Ovary (tissue), 9 donors: ENCODE results near the gene ATAD3C. TPM values are rescaled to one million over a fixed set of nuclear protein-coding genes. Genes with fewer than 3 reads are reported as not detected.

ENCODE experiments used
- DNase-seq, 5 donors: peaks; one replicate each; pipeline ENCODE4 v3.0.0-alpha.2; 2019 to 2020
- H3K27ac ChIP-seq, 2 donors: fragments of 200-600 bp; one replicate each; pipeline versions ENCODE4 v1.5.1 to v1.8.0; 2019 to 2022
- H3K27me3 ChIP-seq: fragments of 200-600 bp; one replicate; pipeline ENCODE4 v1.8.0; 2022
- H3K36me3 ChIP-seq: fragments of 200-600 bp; sonication (generic); one replicate; pipeline ENCODE4 v1.5.1; 2019
- H3K4me1 ChIP-seq: one replicate; pipeline ENCODE4 v1.8.1; 2013; ENCODE audit warnings: mild to moderate bottlenecking, moderate library complexity; ENCODE audit not compliant: insufficient read depth
- H3K4me3 ChIP-seq: fragments of 200-600 bp; sonication (generic); one replicate; pipeline ENCODE4 v1.5.1; 2017
- H3K9me3 ChIP-seq, 2 donors: fragments of 200-600 bp in 1 of 2; sonication (generic) in 1 of 2; one replicate each; pipeline versions ENCODE4 v1.5.1 to v1.8.1; 2013 to 2019; ENCODE audit warnings: mild to moderate bottlenecking in 1 of 2, moderate library complexity in 1 of 2
- CTCF ChIP-seq, 3 donors: fragments of 450-650 bp in 2 of 3; fragments of 200-600 bp in 1 of 3; IDR thresholded peaks; one replicate each; pipeline versions ENCODE4 v1.5.1 to v1.8.0; 2016 to 2022; ENCODE audit warnings: antibody characterized with exemption in 3 of 3, mild to moderate bottlenecking in 1 of 3
- EP300 ChIP-seq: sonication (generic); formaldehyde crosslinking; IDR thresholded peaks from one replicate; pipeline ENCODE4 v1.6.1; 2017; ENCODE audit warnings: antibody characterized with exemption
- POLR2A ChIP-seq: fragments of 450-650 bp; IDR thresholded peaks from one replicate; pipeline ENCODE4 v1.6.1; 2017; ENCODE audit warnings: antibody characterized with exemption, mild to moderate bottlenecking, moderate library complexity
- WGBS, 3 donors: extraction: QIAGEN DNeasy Blood & Tissue Kit in 1 of 3; methylation state at CpG; one replicate each; pipeline versions ENCODE4 v1.1.5 to v1.1.7; 2013 to 2017; 5-methylcytosine and 5-hydroxymethylcytosine counted together
- intact Hi-C, 4 donors: fragments of 100-400 bp; cut with DNase I; formaldehyde crosslinking; loops; one replicate each; pipeline versions ENCODE4 v1.11.0 to v1.15.1; 2022 to 2023
- polyA plus RNA-seq, 2 donors: library from polyadenylated mRNA; stranded (reverse); fragments of 200-250 nt in 1 of 2; fragments of 350-450 nt in 1 of 2; fragmentation: Illumina TruSeq in 1 of 2; extraction: RNeasy Lipid Tissue Mini Kit (QIAGEN cat#74804) in 1 of 2; gene quantifications; one replicate each; pipeline ENCODE4 v1.2.3, GENCODE V29; 2013 to 2014
- total RNA-seq, 7 donors: library from RNA; depleted of rRNA in 2 of 7; stranded (reverse); fragments of >200 nt in 2 of 7; fragmentation: NEBNext Ultra II Directional in 3 of 7; extraction: Animal tissue kit (Norgen Biotek cat#: 25700) in 3 of 7; gene quantifications; one replicate each; pipeline versions ENCODE4 v1.1.0 to v1.2.4, GENCODE V29; 2016 to 2023
- donor health status: DM: no; HTN: no; CAD: no; lungs with moderate emphysema.
- donor health status: DM: no; HTN: no; CAD: no.
- donor health status: Bipolar disorder and iron deficiency.
- donor health status: DM: yes; HTN: yes; CAD: no.
- donor health status: DM: no; HTN: no; CAD: no.
- donor health status: DM: yes; HTN: yes; CAD: no.

Gene ATAD3C
- total and polyA plus RNA-seq, 9 donors, result 0.53 to 5.3 (median 3.6) TPM

- Histone ChIP-seq H3K27me3 (no peaks in the 10 kb centered on the region), H3K27ac (peak overlapping the region; percentile 83 to 96), H3K36me3 (no peaks in the 10 kb centered on the region), H3K4me1 (peaks cover 52% of the 10 kb centered on the region), H3K9me3 (no peaks in the 10 kb centered on the region), H3K4me3 (no peak overlapping the region)
- WGBS, 3 donors, result 7 to 22% (median 10%) methylated on average over 9 to 12 of the region's 12 CpGs
- intact Hi-C loops, result no loop called here
- TF ChIP-seq EP300 (no peak), CTCF (IDR thresholded peaks at IDR 0.05) (no peak), POLR2A (no peak)
- peak; percentile 61 to 72 (median 68) for DNase-seq
These were observed 15.7 kb upstream of the ATAD3C start for GRCh38 chr1:1433804-1434130.

- peaks cover 52% of the 10 kb centered on the region for H3K4me1 ChIP-seq
- H3K27me3 ChIP-seq, result no peaks in the 10 kb centered on the region
- no peaks in the 10 kb centered on the region for H3K36me3 ChIP-seq
- H3K27ac ChIP-seq, result peak overlapping the region; percentile 83 to 96
- WGBS, 3 donors, result 13 to 21% (median 19%) methylated on average over 22 to 32 of the region's 32 CpGs
- TF ChIP-seq CTCF (IDR thresholded peaks at IDR 0.05), result peak in 1 of 3 donors; percentile 13
- TF ChIP-seq POLR2A, result no peak
- intact Hi-C loops, result no loop called here
- DNase-seq, result peak; percentile 78 to 89 (median 82)
- no peak overlapping the region for H3K4me3 ChIP-seq
- no peaks in the 10 kb centered on the region for H3K9me3 ChIP-seq
These were observed 15.2 kb upstream of the ATAD3C start for GRCh38 chr1:1434131-1434823.

- intact Hi-C loops, result no loop called here
- no peaks in the 10 kb centered on the region for H3K9me3 ChIP-seq
- peaks cover 48% of the 10 kb centered on the region for H3K4me1 ChIP-seq
- H3K27ac ChIP-seq, result peak overlapping the region; percentile 42 to 96
- no peak for DNase-seq
- H3K4me3 ChIP-seq, result peak overlapping the region; percentile 49
- 66 to 80% (median 76%) methylated on average over 4 of the region's 4 CpGs for WGBS, 3 donors
- TF ChIP-seq POLR2A (no peak), EP300 (no peak), CTCF (IDR thresholded peaks at IDR 0.05) (no peak)
- H3K36me3 ChIP-seq, result no peaks in the 10 kb centered on the region
- H3K27me3 ChIP-seq, result no peaks in the 10 kb centered on the region
These were observed 14.7 kb upstream of the ATAD3C start for GRCh38 chr1:1434824-1435105.

GRCh38 chr1:1435106-1435903 is 14.2 kb upstream of the ATAD3C start, which contains the start of gene VWA1:
TSS of gene VWA1 (plus strand) at chr1:1435690. CDS start at chr1:1435749, 59 bp downstream.
- H3K4me3 ChIP-seq, result peak within 1 kb of the TSS; percentile 49
- H3K9me3 ChIP-seq, result no peaks in the 10 kb centered on the region
- no peaks in the 10 kb centered on the region for H3K36me3 ChIP-seq
- H3K4me1 ChIP-seq, result peaks cover 46% of the 10 kb centered on the region
- H3K27me3 ChIP-seq, result no peaks in the 10 kb centered on the region
- intact Hi-C loops, result no loop called here
- WGBS, 3 donors, result 9 to 12% (median 11%) methylated on average over 60 to 89 of the region's 89 CpGs
- TF ChIP-seq POLR2A (no peak), CTCF (IDR thresholded peaks at IDR 0.05) (no peak), EP300 (no peak)
- DNase-seq, result peak; percentile 74 to 89 (median 84)
- H3K27ac ChIP-seq, result peak within 1 kb of the TSS; percentile 42 to 96
